Astrocyte (in vitro differentiated cells and primary cell): ENCODE measurements around the gene RARB. TPM values are rescaled to one million over a fixed set of nuclear protein-coding genes. Genes with fewer than 3 reads are reported as not detected.

Source experiments
- DNase-seq: peaks from one replicate; pipeline ENCODE4 v3.0.0-alpha.2; 2010; ENCODE audit warnings: low read depth
- FAIRE-seq: peaks from 2 replicates; lab custom pipeline; 2011; peaks lifted over from hg19 to GRCh38; lab: Jason Lieb, UNC
- H2AFZ ChIP-seq: 2 replicates; pipeline ENCODE4 v1.6.0; 2012; ENCODE audit warnings: low read depth, low read length, inconsistent platforms
- H3K27ac ChIP-seq: 2 replicates; pipeline ENCODE4 v1.5.1; 2011; ENCODE audit warnings: low read depth, low read length, inconsistent platforms
- H3K27me3 ChIP-seq: 2 replicates; pipeline ENCODE4 v1.6.0; 2011; ENCODE audit warnings: low read length, inconsistent platforms; ENCODE audit not compliant: insufficient read depth
- H3K36me3 ChIP-seq: 2 replicates; pipeline ENCODE4 v1.5.1; 2011; ENCODE audit warnings: low read length, inconsistent platforms; ENCODE audit not compliant: insufficient read depth
- H3K4me1 ChIP-seq: 2 replicates; pipeline ENCODE4 v1.5.1; 2011; ENCODE audit warnings: low read length, inconsistent platforms; ENCODE audit not compliant: insufficient read depth
- H3K4me2 ChIP-seq: 2 replicates; pipeline ENCODE4 v1.6.0; 2012; ENCODE audit warnings: low read length, inconsistent platforms
- H3K4me3 ChIP-seq: 2 replicates; pipeline ENCODE4 v1.5.1; 2011; ENCODE audit warnings: low read depth, mild to moderate bottlenecking, low read length, inconsistent platforms; ENCODE audit not compliant: insufficient read depth
- H3K79me2 ChIP-seq: 2 replicates; pipeline ENCODE4 v1.6.0; 2012; ENCODE audit warnings: mild to moderate bottlenecking, low read length, inconsistent platforms; ENCODE audit not compliant: insufficient read depth
- H3K9ac ChIP-seq: 2 replicates; pipeline ENCODE4 v1.6.0; 2012; ENCODE audit warnings: mild to moderate bottlenecking, low read length, inconsistent platforms
- H3K9me3 ChIP-seq: 2 replicates; pipeline ENCODE4 v1.5.1; 2012; ENCODE audit warnings: low read depth, mild to moderate bottlenecking, low read length, inconsistent platforms; ENCODE audit not compliant: insufficient read depth
- H4K20me1 ChIP-seq: 2 replicates; pipeline ENCODE4 v1.6.0; 2012; ENCODE audit warnings: low read length, inconsistent platforms; ENCODE audit not compliant: insufficient read depth
- H3K27ac Mint-ChIP-seq: one replicate; pipeline ENCODE4 v1.8.0; 2021; ENCODE audit warnings: mild to moderate bottlenecking, mixed read lengths; ENCODE audit not compliant: unreplicated experiment
- H3K27me3 Mint-ChIP-seq: one replicate; pipeline ENCODE4 v1.8.0; 2021; ENCODE audit warnings: low read depth, mixed read lengths; ENCODE audit not compliant: unreplicated experiment
- H3K36me3 Mint-ChIP-seq: one replicate; pipeline ENCODE4 v1.8.0; 2021; ENCODE audit warnings: low read depth, mixed read lengths; ENCODE audit not compliant: unreplicated experiment
- H3K4me1 Mint-ChIP-seq: one replicate; pipeline ENCODE4 v1.8.0; 2021; ENCODE audit warnings: low read depth, mixed read lengths; ENCODE audit not compliant: unreplicated experiment
- H3K4me3 Mint-ChIP-seq: one replicate; pipeline ENCODE4 v1.8.0; 2021; ENCODE audit warnings: mild to moderate bottlenecking, moderate library complexity, mixed read lengths; ENCODE audit not compliant: unreplicated experiment
- H3K9me3 Mint-ChIP-seq: one replicate; pipeline ENCODE4 v1.8.0; 2021; ENCODE audit warnings: mild to moderate bottlenecking, mixed read lengths; ENCODE audit not compliant: unreplicated experiment
- CTCF ChIP-seq: IDR thresholded peaks from 2 replicates; pipeline ENCODE4 v1.5.1; 2011; ENCODE audit warnings: low read depth, mild to moderate bottlenecking, inconsistent platforms, low read length, moderate library complexity; ENCODE audit not compliant: insufficient read depth
- EZH2 ChIP-seq: IDR thresholded peaks from 2 replicates; pipeline ENCODE4 v1.6.1; 2012; ENCODE audit warnings: mild to moderate bottlenecking, low read length, inconsistent platforms; ENCODE audit not compliant: insufficient read depth
- total RNA-seq: library from RNA; stranded (reverse); gene quantifications from 2 replicates; pipeline ENCODE4 v1.2.1, GENCODE V29; 2021

Gene RARB
- total RNA-seq, 1 donor from 2014 or later = 0.27 TPM

- Mint-ChIP-seq H3K9me3 (no peaks in the 10 kb centered on the region), H3K27ac (no peak overlapping the region)
Observed at GRCh38 chr3:25567806-25568524, 139.9 kb downstream of the RARB start.

GRCh38 chr3:25568525-25569078 lies 140.5 kb downstream of the RARB start:
- no peak for FAIRE-seq
- Histone ChIP-seq H4K20me1 (no peaks in the 10 kb centered on the region), H3K4me1 (peaks cover 15% of the 10 kb centered on the region), H2AFZ (no peak overlapping the region), H3K4me3 (no peak overlapping the region), H3K36me3 (peaks cover 9% of the 10 kb centered on the region), H3K4me2 (no peak overlapping the region), H3K27me3 (no peaks in the 10 kb centered on the region), H3K9me3 (no peaks in the 10 kb centered on the region), H3K79me2 (peaks cover 18% of the 10 kb centered on the region), H3K27ac (no peak overlapping the region), H3K9ac (no peak overlapping the region)
- H3K9me3 Mint-ChIP-seq = no peaks in the 10 kb centered on the region
- H3K36me3 Mint-ChIP-seq = no peaks in the 10 kb centered on the region
- TF ChIP-seq EZH2 (no peak), CTCF (no peak)
- no peak overlapping the region for H3K4me3 Mint-ChIP-seq
- no peak for DNase-seq
- H3K4me1 Mint-ChIP-seq = peaks cover 6% of the 10 kb centered on the region
- no peak overlapping the region for H3K27ac Mint-ChIP-seq
- peaks cover 4% of the 10 kb centered on the region for H3K27me3 Mint-ChIP-seq

More at GRCh38 chr3:25567806-25568524, 139.9 kb downstream of the RARB start:
- peaks cover 9% of the 10 kb centered on the region for H3K36me3 ChIP-seq
- no peak overlapping the region for H3K4me3 ChIP-seq
- TF ChIP-seq EZH2 (no peak), CTCF (no peak)
- no peak overlapping the region for H3K4me3 Mint-ChIP-seq
- H3K79me2 ChIP-seq = peaks cover 18% of the 10 kb centered on the region
- no peaks in the 10 kb centered on the region for H4K20me1 ChIP-seq
- no peaks in the 10 kb centered on the region for H3K36me3 Mint-ChIP-seq
- H3K4me1 Mint-ChIP-seq = no peaks in the 10 kb centered on the region
- H3K4me1 ChIP-seq = peaks cover 8% of the 10 kb centered on the region
- DNase-seq (no peak), FAIRE-seq (no peak)
- peaks cover 4% of the 10 kb centered on the region for H3K27me3 Mint-ChIP-seq
- no peak overlapping the region for H3K9ac ChIP-seq
- H3K4me2 ChIP-seq = no peak overlapping the region
- no peaks in the 10 kb centered on the region for H3K9me3 ChIP-seq
- no peak overlapping the region for H2AFZ ChIP-seq
- H3K27ac ChIP-seq = no peak overlapping the region
- no peaks in the 10 kb centered on the region for H3K27me3 ChIP-seq

GRCh38 chr3:25571285-25571684 lies 143.2 kb downstream of the RARB start:
- no peak for FAIRE-seq
- Histone ChIP-seq H3K4me1 (peaks cover 22% of the 10 kb centered on the region), H3K4me2 (no peak overlapping the region), H3K9ac (no peak overlapping the region), H3K79me2 (peaks cover 22% of the 10 kb centered on the region), H3K27ac (no peak overlapping the region), H2AFZ (no peak overlapping the region), H3K4me3 (no peak overlapping the region), H3K9me3 (no peaks in the 10 kb centered on the region), H3K36me3 (peaks cover 3% of the 10 kb centered on the region), H4K20me1 (no peaks in the 10 kb centered on the region), H3K27me3 (no peaks in the 10 kb centered on the region)
- Mint-ChIP-seq H3K4me1 (peaks cover 8% of the 10 kb centered on the region), H3K36me3 (no peaks in the 10 kb centered on the region), H3K9me3 (no peaks in the 10 kb centered on the region), H3K4me3 (no peak overlapping the region), H3K27ac (no peak overlapping the region), H3K27me3 (peaks cover 2% of the 10 kb centered on the region)
- DNase-seq = no peak
- TF ChIP-seq CTCF (no peak), EZH2 (no peak)
